Measurements from ENCODE around the gene ZDHHC16.

Gene ZDHHC16

DNA sequence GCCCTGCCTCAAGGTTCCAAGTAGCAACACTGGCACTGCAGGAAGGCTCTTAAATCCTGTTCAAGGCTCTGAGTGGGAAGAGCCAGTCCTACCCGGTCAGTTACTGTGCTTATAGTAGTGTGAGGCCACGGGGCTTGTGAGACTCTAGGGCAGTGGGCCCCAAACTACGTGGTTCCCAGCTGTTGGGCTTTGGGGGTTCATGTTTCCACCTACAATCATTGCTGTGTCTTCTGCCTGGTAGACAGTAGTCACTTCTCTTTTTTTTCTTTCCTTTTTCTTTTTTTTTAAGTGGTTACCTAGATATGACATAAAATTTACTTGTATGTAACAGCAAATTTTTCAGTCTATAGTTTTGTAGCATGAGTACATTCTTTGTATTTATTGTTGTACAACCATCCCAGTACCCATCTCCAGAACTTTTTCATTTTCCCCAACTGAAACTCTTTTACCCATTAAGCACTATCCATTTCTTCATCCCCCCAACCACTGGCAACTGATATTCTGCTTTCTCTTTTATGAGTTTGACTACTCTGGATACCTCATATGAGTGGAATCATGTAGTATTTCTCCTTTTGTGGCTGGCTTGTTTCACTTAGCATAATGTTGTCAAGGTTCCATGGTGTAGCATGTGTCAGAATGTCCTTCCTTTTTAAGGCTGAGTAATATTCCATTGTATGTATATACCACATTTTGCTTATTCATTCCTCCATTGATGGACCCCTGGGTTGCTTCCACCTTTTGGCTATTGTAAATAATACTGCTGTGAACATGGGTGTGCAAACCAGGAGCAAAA, 60.4 kb downstream of the ZDHHC16 start:
- no peak for DNase-seq (ENCODE audit: low read depth in 1 of 2, low spot score in 1 of 2)
